NB4 (cell line): ENCODE measurements around the gene UPK3BL1.
"Not testable (repeated sequence)": the region's sequence is repeated elsewhere in the genome, so short reads cannot be mapped to it uniquely, and the experiment has no call there.

Experiments used
- CTCF ChIP-seq: IDR thresholded peaks from one replicate; pipeline ENCODE4 v1.5.1; 2012; ENCODE audit warnings: low read depth, low read length
- MAX ChIP-seq: IDR thresholded peaks from 2 replicates; pipeline ENCODE4 v1.6.1; 2011; ENCODE audit warnings: low read depth, low read length
- MYC ChIP-seq: IDR thresholded peaks from 2 replicates; pipeline ENCODE4 v1.6.1; 2011; ENCODE audit warnings: low read depth, low read length

- not testable (repeated sequence) for TF ChIP-seq MAX, CTCF, MYC
Observed at GRCh38 chr7:102638848-102639247, 3.7 kb downstream of the UPK3BL1 start.
